ENCODE results near the gene KANSL1L.

Gene KANSL1L

DNA sequence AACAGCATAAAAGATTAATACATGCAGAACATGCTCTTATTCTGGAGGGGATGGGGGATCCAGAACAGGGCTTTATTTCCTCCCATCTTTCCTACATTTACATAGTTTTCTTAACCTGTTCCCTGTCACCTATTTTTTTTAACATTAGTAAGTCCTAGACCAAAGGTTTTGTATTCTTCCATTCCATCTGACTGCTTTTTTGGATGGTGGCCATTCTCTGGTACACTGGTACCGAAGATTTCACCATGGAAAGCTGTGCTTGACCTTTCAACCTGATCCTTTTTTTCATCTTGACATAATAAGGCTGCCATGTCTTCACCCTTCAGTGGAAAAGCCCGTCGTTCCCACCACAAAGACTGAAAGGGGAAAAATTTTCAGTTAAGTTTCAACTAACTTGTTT, 148.4 kb downstream of the KANSL1L start:
- TF ChIP-seq CTCF (IDR thresholded peaks at IDR 0.05; ENCODE audit: insufficient read depth, low read length, missing control alignments): no peak
- POLR2A ChIA-PET: no interaction called here

GRCh38 chr2:210020138-210020537, 151.1 kb downstream of the KANSL1L start:
- no peak overlapping the region for H3K4me3 ChIP-seq (ENCODE audit: low read depth, low read length)
- CTCF ChIA-PET: interaction anchor here (1.5 kb wide), 1 partner anchor 177 kb away, joined by 4 read pairs; no protein-coding TSS in a partner anchor
- no peak for TF ChIP-seq CTCF (IDR thresholded peaks at IDR 0.05; ENCODE audit: insufficient read depth, low read length, missing control alignments)
- POLR2A ChIA-PET: no interaction called here
- no peak for DNase-seq (ENCODE audit: low read depth, low spot score)

More for the DNA sequence above, 148.4 kb downstream of the KANSL1L start:
- CTCF ChIA-PET: no interaction called here
- DNase-seq (ENCODE audit: low read depth, low spot score): no peak
- H3K4me3 ChIP-seq (ENCODE audit: low read depth, low read length): no peak overlapping the region

DNA sequence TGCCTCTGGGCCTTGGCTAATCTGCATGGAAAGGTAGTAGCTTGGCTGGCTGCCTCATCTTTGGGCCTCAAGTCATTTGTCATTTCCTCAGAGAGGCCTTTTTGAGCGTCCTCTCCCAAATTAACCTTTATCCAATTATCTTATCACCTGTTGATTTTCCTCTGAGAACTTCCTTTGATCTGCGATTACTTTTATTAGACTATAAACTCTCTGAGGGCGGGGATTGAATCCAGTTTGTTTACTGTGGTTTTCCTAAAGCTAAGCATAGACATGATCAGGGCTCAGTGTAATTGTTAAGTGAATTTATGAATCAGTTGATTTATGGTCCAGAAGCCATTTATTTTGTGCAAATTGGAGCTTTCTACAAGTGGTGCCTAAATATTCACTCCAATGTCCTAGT, 161.3 kb downstream of the KANSL1L start:
- no peak for DNase-seq (ENCODE audit: low read depth, low spot score)
- TF ChIP-seq CTCF (IDR thresholded peaks at IDR 0.05; ENCODE audit: insufficient read depth, low read length, missing control alignments): no peak
- ChIA-PET POLR2A (no interaction called here), CTCF (no interaction called here)
- H3K4me3 ChIP-seq (ENCODE audit: low read depth, low read length): no peak overlapping the region

DNA sequence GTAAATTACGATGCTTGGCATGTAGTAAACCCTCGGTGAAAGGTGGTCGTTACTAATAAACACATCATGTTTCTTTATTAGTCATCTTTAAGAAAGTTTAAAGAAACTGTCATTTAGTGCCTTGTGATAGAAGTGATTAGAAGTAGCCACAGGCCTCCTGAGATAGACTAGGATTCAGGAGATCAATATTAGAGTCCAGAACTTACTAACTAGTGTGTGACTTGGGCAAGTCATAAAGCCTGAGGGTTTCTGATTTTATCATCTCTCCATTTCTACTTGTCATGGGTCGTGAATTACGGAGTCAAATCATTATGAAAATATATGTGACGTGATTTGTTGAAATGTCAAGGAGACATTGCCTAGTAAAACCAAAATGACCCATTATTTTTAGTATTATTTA, 162.1 kb downstream of the KANSL1L start:
- no peak overlapping the region for H3K4me3 ChIP-seq (ENCODE audit: low read depth, low read length)
- no peak for TF ChIP-seq CTCF (IDR thresholded peaks at IDR 0.05; ENCODE audit: insufficient read depth, low read length, missing control alignments)
- CTCF ChIA-PET: no interaction called here
- DNase-seq (ENCODE audit: low read depth, low spot score): no peak
- POLR2A ChIA-PET: no interaction called here

DNA sequence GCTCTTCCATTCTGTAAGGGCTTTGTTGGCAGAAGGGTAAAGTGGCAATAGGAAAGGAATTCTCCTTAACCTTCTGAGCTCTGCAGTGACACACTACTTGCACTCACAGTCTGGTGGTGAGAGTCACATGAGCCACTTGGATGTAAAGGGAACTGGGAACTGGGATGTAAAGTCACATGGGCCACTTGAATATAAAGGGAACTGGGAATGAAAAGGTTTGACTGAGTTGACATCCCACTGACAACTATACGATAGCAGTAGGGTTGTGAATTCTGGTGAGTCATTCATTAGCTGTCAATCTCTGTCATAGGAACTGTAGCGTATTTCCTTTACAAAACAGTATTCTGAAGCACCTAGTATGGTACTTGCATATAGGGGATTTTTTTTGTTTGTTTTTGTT, 163.3 kb downstream of the KANSL1L start:
- no peak overlapping the region for H3K4me3 ChIP-seq (ENCODE audit: low read depth, low read length)
- POLR2A ChIA-PET: no interaction called here
- no peak for TF ChIP-seq CTCF (IDR thresholded peaks at IDR 0.05; ENCODE audit: insufficient read depth, low read length, missing control alignments)
- no peak for DNase-seq (ENCODE audit: low read depth, low spot score)
- CTCF ChIA-PET: interaction anchor here (1.0 to 1.3 kb wide), 2 partner anchors 31 to 685 kb away, joined by 3 read pairs; no protein-coding TSS in a partner anchor

GRCh38 chr2:210004881-210005280, 166.3 kb downstream of the KANSL1L start:
- ChIA-PET CTCF (no interaction called here), POLR2A (no interaction called here)
- no peak for TF ChIP-seq CTCF (IDR thresholded peaks at IDR 0.05; ENCODE audit: insufficient read depth, low read length, missing control alignments)
- no peak overlapping the region for H3K4me3 ChIP-seq (ENCODE audit: low read depth, low read length)
- no peak for DNase-seq (ENCODE audit: low read depth, low spot score)

All from AG04449 (cell line).